Thymus (tissue), 11 donors: Measurements from ENCODE around the gene MPRIP. TPM values are rescaled to one million over a fixed set of nuclear protein-coding genes. Genes with fewer than 3 reads are reported as not detected.

ENCODE experiments used
- DNase-seq, 9 donors: peaks; one replicate each; pipeline ENCODE4 v3.0.0-alpha.2; 2013; ENCODE audit warnings: low spot score in 9 of 9, low read depth in 6 of 9, missing footprints in 1 of 9
- H3K27ac ChIP-seq, 2 donors: one replicate each; pipeline ENCODE4 v1.5.1; 2013; ENCODE audit warnings: control low read depth in 1 of 2, low read depth in 1 of 2, low read length in 1 of 2, mild to moderate bottlenecking in 1 of 2, moderate library complexity in 1 of 2
- H3K27me3 ChIP-seq, 2 donors: one replicate each; pipeline ENCODE4 v1.5.1; 2013; ENCODE audit warnings: low read length in 1 of 2; ENCODE audit not compliant: control insufficient read depth in 2 of 2, insufficient read depth in 1 of 2
- H3K36me3 ChIP-seq, 2 donors: one replicate each; pipeline ENCODE4 v1.5.1; 2013; ENCODE audit warnings: low read length in 1 of 2, mild to moderate bottlenecking in 1 of 2, moderate library complexity in 1 of 2; ENCODE audit not compliant: control insufficient read depth in 2 of 2, insufficient read depth in 2 of 2
- H3K4me1 ChIP-seq, 2 donors: one replicate each; pipeline ENCODE4 v1.5.1; 2013; ENCODE audit warnings: low read length in 2 of 2; ENCODE audit not compliant: control insufficient read depth in 2 of 2, insufficient read depth in 2 of 2
- H3K4me3 ChIP-seq, 2 donors: one replicate each; pipeline ENCODE4 v1.5.1; 2013; ENCODE audit warnings: low read length in 2 of 2, control low read depth in 1 of 2, mild to moderate bottlenecking in 1 of 2
- H3K9me3 ChIP-seq, 2 donors: one replicate each; pipeline ENCODE4 v1.5.1; 2013; ENCODE audit warnings: low read length in 1 of 2, mild to moderate bottlenecking in 1 of 2; ENCODE audit not compliant: control insufficient read depth in 2 of 2, insufficient read depth in 1 of 2
- WGBS: extraction: QIAGEN DNeasy Blood & Tissue Kit; methylation state at CpG from one replicate; pipeline ENCODE4 v1.1.7; 2013; 5-methylcytosine and 5-hydroxymethylcytosine counted together
- polyA plus RNA-seq: library from polyadenylated mRNA; stranded (reverse); fragments of 200-250 nt; gene quantifications from one replicate; pipeline ENCODE4 v1.2.3, GENCODE V29; 2013
- total RNA-seq: library from RNA; stranded (reverse); fragments of 120-200 nt; gene quantifications from one replicate; pipeline ENCODE4 v1.2.4, GENCODE V29; 2013
- donor health status: healthy.

Gene MPRIP
- total and polyA plus RNA-seq, 2 donors, result 99.8 to 137 TPM

- WGBS, result 95% methylated on average over 11 of the region's 11 CpGs
- Histone ChIP-seq H3K9me3 (no peaks in the 10 kb centered on the region), H3K27ac (no peak overlapping the region), H3K36me3 (peaks cover 40 to 47% of the 10 kb centered on the region in 2 donors), H3K4me3 (no peak overlapping the region), H3K4me1 (peaks cover 11 to 12% of the 10 kb centered on the region in 2 donors), H3K27me3 (no peaks in the 10 kb centered on the region)
- DNase-seq, result no peak
Measured at GRCh38 chr17:17232303-17232621, 190.0 kb downstream of the MPRIP start.

- no peak for DNase-seq
- H3K27ac ChIP-seq, result peak overlapping the region in 1 of 2 donors; percentile 65
Measured at GRCh38 chr17:17235212-17236174, 193.2 kb downstream of the MPRIP start.

DNA sequence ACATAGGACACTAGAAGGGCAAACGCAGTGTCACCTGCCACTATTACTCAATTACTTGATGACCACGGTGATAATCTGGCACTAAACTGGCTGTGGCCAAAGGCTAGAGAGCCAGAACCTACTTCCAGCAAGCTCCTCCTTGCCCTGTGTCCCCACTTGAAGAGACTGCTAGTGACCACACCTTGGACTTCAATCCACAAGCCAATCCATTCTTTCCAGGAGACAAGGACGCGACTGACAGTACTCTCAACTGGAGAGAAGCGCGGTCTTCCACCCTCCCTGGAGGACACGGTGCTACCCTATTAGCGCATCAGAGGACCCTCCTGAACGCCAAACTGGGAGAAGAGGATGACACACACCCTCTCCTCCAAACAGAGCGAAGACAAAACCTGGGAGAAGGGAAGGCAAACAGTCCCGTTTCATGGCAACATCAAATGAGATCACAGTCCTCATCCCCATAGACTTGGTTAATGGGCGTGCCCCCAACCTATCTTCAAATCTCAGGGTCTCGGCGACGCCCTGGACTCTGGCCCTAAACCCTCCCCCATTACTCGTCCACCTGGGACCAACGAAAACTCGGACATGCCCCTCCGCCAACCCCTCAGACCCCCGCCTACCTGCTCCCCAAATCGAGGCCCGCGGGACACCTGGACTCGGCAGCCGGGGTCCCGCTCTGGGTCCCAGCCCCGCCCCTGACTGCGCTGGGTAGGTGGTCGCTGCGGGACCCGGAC is 194.2 kb downstream of the MPRIP start:
- Histone ChIP-seq H3K4me3 (peak overlapping the region; percentile 78 to 80), H3K27me3 (no peaks in the 10 kb centered on the region), H3K27ac (peak overlapping the region in 1 of 2 donors; percentile 93), H3K36me3 (peaks cover 8 to 14% of the 10 kb centered on the region in 2 donors), H3K9me3 (no peaks in the 10 kb centered on the region), H3K4me1 (peaks cover 12 to 17% of the 10 kb centered on the region in 2 donors)
- DNase-seq, result peak in 3 of 9 donors; percentile 6 to 19 (median 13)
- 4% methylated on average over 31 of the region's 31 CpGs for WGBS

More at GRCh38 chr17:17235212-17236174, 193.2 kb downstream of the MPRIP start:
- 85% methylated on average over 19 of the region's 19 CpGs for WGBS
- Histone ChIP-seq H3K36me3 (peaks cover 10 to 18% of the 10 kb centered on the region in 2 donors), H3K4me3 (peak overlapping the region; percentile 78 to 80), H3K27me3 (no peaks in the 10 kb centered on the region), H3K9me3 (no peaks in the 10 kb centered on the region), H3K4me1 (peaks cover 12 to 17% of the 10 kb centered on the region in 2 donors)

DNA sequence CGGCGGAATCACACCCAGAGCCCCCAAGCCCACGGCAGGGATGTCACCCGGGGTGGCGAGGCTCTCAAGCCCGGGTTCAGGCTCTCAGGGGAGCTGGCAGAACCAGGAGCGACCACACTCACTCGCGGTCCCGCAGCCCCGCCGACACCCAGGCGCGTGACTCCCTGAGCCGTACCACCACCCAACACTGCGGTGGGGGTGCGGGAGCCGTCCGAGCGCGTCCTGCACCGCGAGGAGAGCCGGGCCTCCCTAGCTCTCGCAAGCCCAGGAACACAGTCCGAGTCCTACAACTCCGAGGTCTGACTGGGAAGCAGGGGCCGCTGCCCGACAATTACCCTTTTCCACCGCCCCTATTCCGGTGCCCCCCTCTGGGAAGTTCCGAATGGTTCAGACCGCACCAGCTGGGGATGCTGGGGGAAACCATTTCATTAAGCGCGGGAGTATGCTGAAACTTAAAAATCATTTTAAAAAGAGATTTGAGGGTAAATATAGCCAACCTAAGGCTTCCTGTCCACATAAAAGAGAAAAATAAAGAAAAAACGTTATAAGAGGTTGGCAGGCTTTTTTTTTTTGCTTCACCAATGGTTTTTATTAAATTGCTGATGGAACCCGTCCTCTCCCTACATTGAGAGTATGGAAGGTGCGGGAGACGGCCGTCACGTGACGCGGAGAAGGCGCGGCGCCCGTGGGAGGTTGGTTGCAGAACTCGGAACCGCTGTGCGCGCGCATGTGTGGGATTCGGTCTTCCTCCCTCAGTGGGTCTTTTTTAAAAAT is 195.0 kb downstream of the MPRIP start, which contains the start of gene FLCN:
Gene FLCN, minus strand, starts transcription at position 143 of the 774 bp plus-strand sequence. CDS start 9,031 bp downstream, outside the sequence.
- DNase-seq, result peak; percentile 81 to 96 (median 87)
- Histone ChIP-seq H3K27ac (peak within 1 kb of the TSS; percentile 80 to 93), H3K4me3 (peak within 1 kb of the TSS; percentile 78 to 80), H3K9me3 (no peaks in the 10 kb centered on the region), H3K27me3 (no peaks in the 10 kb centered on the region), H3K4me1 (peaks cover 12 to 17% of the 10 kb centered on the region in 2 donors), H3K36me3 (peaks cover under 1 to 7% of the 10 kb centered on the region in 2 donors)
- under 1% methylated on average over 53 of the region's 53 CpGs for WGBS

DNA sequence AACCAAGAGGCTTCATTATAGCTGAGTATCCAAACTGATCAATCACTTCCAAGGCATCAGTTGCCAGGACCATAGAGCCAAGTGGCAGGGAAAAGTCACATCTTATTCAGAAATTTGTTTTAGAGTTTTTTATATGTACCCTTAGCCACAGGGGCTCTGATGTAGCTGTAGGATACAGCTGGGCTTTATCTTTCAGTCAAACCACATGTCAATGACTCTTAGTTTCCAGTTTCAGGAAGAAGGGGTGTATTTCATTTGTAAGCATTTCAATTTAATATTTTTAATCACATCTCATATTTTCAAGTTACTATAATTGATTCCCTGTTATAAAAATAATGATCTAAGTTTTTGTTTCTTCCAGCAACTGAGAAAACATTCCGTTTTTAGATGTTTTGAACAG is 197.6 kb downstream of the MPRIP start:
- H3K27ac ChIP-seq, result no peak overlapping the region
- H3K36me3 ChIP-seq, result peaks cover 0 to 2% of the 10 kb centered on the region in 2 donors
- no peak overlapping the region for H3K4me3 ChIP-seq
- peak in 1 of 9 donors; percentile 7 for DNase-seq
- H3K9me3 ChIP-seq, result no peaks in the 10 kb centered on the region
- WGBS, result 74% methylated on average over 1 of the region's 1 CpG
- H3K27me3 ChIP-seq, result no peaks in the 10 kb centered on the region
- peaks cover 12 to 17% of the 10 kb centered on the region in 2 donors for H3K4me1 ChIP-seq

GRCh38 chr17:17241656-17242055 is 199.4 kb downstream of the MPRIP start:
- peaks cover 6 to 16% of the 10 kb centered on the region in 2 donors for H3K36me3 ChIP-seq
- no peak overlapping the region for H3K27ac ChIP-seq
- WGBS, result 92% methylated on average over 10 of the region's 10 CpGs
- H3K27me3 ChIP-seq, result no peaks in the 10 kb centered on the region
- no peak overlapping the region for H3K4me3 ChIP-seq
- peaks cover 0 to 6% of the 10 kb centered on the region in 2 donors for H3K4me1 ChIP-seq
- no peaks in the 10 kb centered on the region for H3K9me3 ChIP-seq
- DNase-seq, result no peak

- peaks cover 0 to 6% of the 10 kb centered on the region in 2 donors for H3K4me1 ChIP-seq
- H3K9me3 ChIP-seq, result no peaks in the 10 kb centered on the region
- no peak for DNase-seq
- 97% methylated on average over 7 of the region's 7 CpGs for WGBS
- no peak overlapping the region for H3K4me3 ChIP-seq
- no peak overlapping the region for H3K27ac ChIP-seq
- no peaks in the 10 kb centered on the region for H3K27me3 ChIP-seq
- H3K36me3 ChIP-seq, result peaks cover 10 to 22% of the 10 kb centered on the region in 2 donors
Measured at GRCh38 chr17:17242246-17242645, 200.0 kb downstream of the MPRIP start.
